ENCODE measurements around the gene ANG. TPM values are rescaled to one million over a fixed set of nuclear protein-coding genes. Genes with fewer than 3 reads are reported as not detected.

ANG gene
- total and polyA plus RNA-seq, 10 of the 15 experiments (the other 5 are each of a cell fraction or from before 2014, with no cell fraction given): 1.0 to 5.9 (median 2.2) TPM

DNA sequence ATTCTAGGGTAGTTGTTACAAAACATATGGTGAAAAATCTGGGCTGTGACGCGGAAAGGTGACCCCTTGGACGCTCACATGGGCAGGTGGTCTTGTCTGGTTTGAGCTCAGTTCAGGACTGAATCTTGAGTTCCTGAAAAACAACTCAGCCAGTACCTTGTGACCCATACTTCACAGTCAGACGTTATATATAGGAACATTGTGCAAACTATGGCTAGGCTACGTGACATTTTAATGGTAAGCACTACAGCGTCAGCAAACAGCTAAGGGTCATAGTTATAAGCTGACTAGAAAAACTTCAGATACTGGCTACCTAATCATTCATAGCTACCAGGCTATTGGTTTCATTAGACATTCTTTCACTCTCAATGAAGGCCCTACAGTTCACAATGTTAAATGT, 42.3 kb downstream of the ANG start:
- CTCF ChIA-PET: interaction anchor here (1.2 kb wide), 1 partner anchor 27 kb away, joined by 3 read pairs; no protein-coding TSS in a partner anchor
- ATAC-seq: no peak
- BruUV-seq (replicated peaks): no TSS peak

More for the DNA sequence above, 42.3 kb downstream of the ANG start:
- SMC1A ChIA-PET (ENCODE audit: uncharacterized antibody, unreplicated experiment): interaction anchor here (1.0 kb wide), 1 partner anchor 35 kb away, joined by 3 read pairs; no protein-coding TSS in a partner anchor
- no peaks in the 10 kb centered on the region for H3K4me1 ChIP-seq (ENCODE audit: control insufficient read depth, insufficient read depth, low read length)
- intact Hi-C loops (cut with micrococcal nuclease; ENCODE audit: unreplicated experiment) (no loop called here), in situ Hi-C loops (cut with MboI) (no loop called here)
- H4K20me1 ChIP-seq (ENCODE audit: control insufficient read depth, insufficient read depth): no peaks in the 10 kb centered on the region
- no peak overlapping the region for H2AFZ ChIP-seq (ENCODE audit: control insufficient read depth, low read depth, low read length)
- TF ChIP-seq ZBED1 (IDR thresholded peaks at IDR 0.05; ENCODE audit: borderline replicate concordance) (no peak), MXI1 (IDR thresholded peaks at IDR 0.05; ENCODE audit: low read depth, low read length) (no peak), CREM (IDR thresholded peaks at IDR 0.05; ENCODE audit: low read depth) (no peak), RCOR1 (conservative IDR thresholded peaks at IDR 0.05; ENCODE audit: low read depth, low read length) (no peak), ZBTB40 (IDR thresholded peaks at IDR 0.05; ENCODE audit: borderline replicate concordance) (no peak), TBL1XR1 (IDR thresholded peaks at IDR 0.05; ENCODE audit: low read depth, low read length) (no peak)
- TF ChIP-seq, protein P1, sequence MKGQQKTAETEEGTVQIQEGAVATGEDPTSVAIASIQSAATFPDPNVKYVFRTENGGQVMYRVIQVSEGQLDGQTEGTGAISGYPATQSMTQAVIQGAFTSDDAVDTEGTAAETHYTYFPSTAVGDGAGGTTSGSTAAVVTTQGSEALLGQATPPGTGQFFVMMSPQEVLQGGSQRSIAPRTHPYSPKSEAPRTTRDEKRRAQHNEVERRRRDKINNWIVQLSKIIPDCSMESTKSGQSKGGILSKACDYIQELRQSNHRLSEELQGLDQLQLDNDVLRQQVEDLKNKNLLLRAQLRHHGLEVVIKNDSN (IDR thresholded peaks at IDR 0.05; ENCODE audit: borderline replicate concordance, extremely low read length, insufficient read depth, low read depth, low read length): no peak
- TF ChIP-seq, protein P2, sequence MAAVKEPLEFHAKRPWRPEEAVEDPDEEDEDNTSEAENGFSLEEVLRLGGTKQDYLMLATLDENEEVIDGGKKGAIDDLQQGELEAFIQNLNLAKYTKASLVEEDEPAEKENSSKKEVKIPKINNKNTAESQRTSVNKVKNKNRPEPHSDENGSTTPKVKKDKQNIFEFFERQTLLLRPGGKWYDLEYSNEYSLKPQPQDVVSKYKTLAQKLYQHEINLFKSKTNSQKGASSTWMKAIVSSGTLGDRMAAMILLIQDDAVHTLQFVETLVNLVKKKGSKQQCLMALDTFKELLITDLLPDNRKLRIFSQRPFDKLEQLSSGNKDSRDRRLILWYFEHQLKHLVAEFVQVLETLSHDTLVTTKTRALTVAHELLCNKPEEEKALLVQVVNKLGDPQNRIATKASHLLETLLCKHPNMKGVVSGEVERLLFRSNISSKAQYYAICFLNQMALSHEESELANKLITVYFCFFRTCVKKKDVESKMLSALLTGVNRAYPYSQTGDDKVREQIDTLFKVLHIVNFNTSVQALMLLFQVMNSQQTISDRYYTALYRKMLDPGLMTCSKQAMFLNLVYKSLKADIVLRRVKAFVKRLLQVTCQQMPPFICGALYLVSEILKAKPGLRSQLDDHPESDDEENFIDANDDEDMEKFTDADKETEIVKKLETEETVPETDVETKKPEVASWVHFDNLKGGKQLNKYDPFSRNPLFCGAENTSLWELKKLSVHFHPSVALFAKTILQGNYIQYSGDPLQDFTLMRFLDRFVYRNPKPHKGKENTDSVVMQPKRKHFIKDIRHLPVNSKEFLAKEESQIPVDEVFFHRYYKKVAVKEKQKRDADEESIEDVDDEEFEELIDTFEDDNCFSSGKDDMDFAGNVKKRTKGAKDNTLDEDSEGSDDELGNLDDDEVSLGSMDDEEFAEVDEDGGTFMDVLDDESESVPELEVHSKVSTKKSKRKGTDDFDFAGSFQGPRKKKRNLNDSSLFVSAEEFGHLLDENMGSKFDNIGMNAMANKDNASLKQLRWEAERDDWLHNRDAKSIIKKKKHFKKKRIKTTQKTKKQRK (IDR thresholded peaks at IDR 0.05; ENCODE audit: low read depth, low read length): no peak
- H3K4me2 ChIP-seq (ENCODE audit: control insufficient read depth, insufficient read depth): no peak overlapping the region
- POLR2A ChIA-PET: no interaction called here
- 36% methylated on average over 6 of the region's 6 CpGs for WGBS (ENCODE audit: insufficient coverage, insufficient replicate concordance, low lambda C conversion rate, missing lambda C conversion rate)
- no peak overlapping the region for H3K4me3 ChIP-seq
- H3K9me3 ChIP-seq (replicated peaks; ENCODE audit: control insufficient read depth, insufficient read depth, low read length): no peaks in the 10 kb centered on the region
- peaks cover 0 to 4% of the 10 kb centered on the region in 2 experiments; a peak in 2 of 4 replicates for H3K27me3 ChIP-seq (replicated peaks in 1 of 2; ENCODE audit: control insufficient read depth in 2 of 2, insufficient read depth in 2 of 2, low read length in 1 of 2)
- no peak overlapping the region for H3K9ac ChIP-seq (ENCODE audit: control insufficient read depth, insufficient read depth, low read length)
- H3K79me2 ChIP-seq (ENCODE audit: control insufficient read depth, insufficient read depth, low read length): no peaks in the 10 kb centered on the region
- DNase-seq (ENCODE audit: low read depth, low spot score) (no peak), FAIRE-seq (no peak)
- RAD21 ChIA-PET (ENCODE audit: unreplicated experiment): no interaction called here
- H3K36me3 ChIP-seq (ENCODE audit: control insufficient read depth in 2 of 2, insufficient read depth in 2 of 2, low read length in 1 of 2): no peaks in the 10 kb centered on the region
- no peak overlapping the region for H3K27ac ChIP-seq (ENCODE audit: control insufficient read depth, insufficient read depth)
